SK-MEL-5 (cell line): ENCODE measurements around the gene CCDC68. TPM values are rescaled to one million over a fixed set of nuclear protein-coding genes. Genes with fewer than 3 reads are reported as not detected.

Experiments used
- DNase-seq: peaks from one replicate; pipeline ENCODE4 v3.0.0-alpha.2; 2016; ENCODE audit warnings: low read depth, low spot score
- in situ Hi-C: cut with HindIII; loops from 2 replicates; pipeline ENCODE4 v1.10.0; 2016; ENCODE audit warnings: low sequenced_read_pairs, high pct_unique_total_duplicates, low pct_unique_long_range_greater_than_20kb
- total RNA-seq: library from RNA; depleted of rRNA; stranded (reverse); fragments of >200 nt; shearing (Covaris generic); gene quantifications from 2 replicates; pipeline ENCODE4 v1.2.3, GENCODE V29; 2014

Gene CCDC68
- total RNA-seq, 1 experiment from 2014 or later, result not detected

- no peak for DNase-seq
- in situ Hi-C loops, result no loop called here
Measured at GRCh38 chr18:54899500-54899899, 59.8 kb downstream of the CCDC68 start.

GRCh38 chr18:54888933-54889332 lies 70.3 kb downstream of the CCDC68 start:
- DNase-seq, result no peak
- in situ Hi-C loops, result no loop called here

GRCh38 chr18:54888378-54888777 lies 70.9 kb downstream of the CCDC68 start:
- DNase-seq, result no peak
- in situ Hi-C loops, result no loop called here

- in situ Hi-C loops, result no loop called here
- DNase-seq, result no peak
Measured at GRCh38 chr18:54883816-54884604, 75.3 kb downstream of the CCDC68 start.

- in situ Hi-C loops, result no loop called here
Measured at GRCh38 chr18:54882318-54882717, 76.9 kb downstream of the CCDC68 start.

GRCh38 chr18:54881229-54881768 lies 78.0 kb downstream of the CCDC68 start:
- in situ Hi-C loops, result no loop called here
- DNase-seq, result no peak

More at GRCh38 chr18:54882318-54882717, 76.9 kb downstream of the CCDC68 start:
- no peak for DNase-seq

- in situ Hi-C loops, result no loop called here
- DNase-seq, result no peak
Measured at GRCh38 chr18:54880395-54881105, 78.7 kb downstream of the CCDC68 start.

- DNase-seq, result no peak
- in situ Hi-C loops, result no loop called here
Measured at GRCh38 chr18:54879691-54880090, 79.6 kb downstream of the CCDC68 start.

GRCh38 chr18:54878659-54879358 lies 80.5 kb downstream of the CCDC68 start:
- in situ Hi-C loops, result no loop called here
- DNase-seq, result no peak

GRCh38 chr18:54878159-54878622 lies 81.1 kb downstream of the CCDC68 start:
- DNase-seq, result no peak
- in situ Hi-C loops, result no loop called here

GRCh38 chr18:54877076-54877475 lies 82.2 kb downstream of the CCDC68 start:
- no peak for DNase-seq
- in situ Hi-C loops, result no loop called here

GRCh38 chr18:54875063-54875462 lies 84.2 kb downstream of the CCDC68 start:
- in situ Hi-C loops, result no loop called here

GRCh38 chr18:54873884-54874255 lies 85.4 kb downstream of the CCDC68 start:
- in situ Hi-C loops, result no loop called here
- no peak for DNase-seq

More at GRCh38 chr18:54875063-54875462, 84.2 kb downstream of the CCDC68 start:
- no peak for DNase-seq

- DNase-seq, result no peak
- in situ Hi-C loops, result no loop called here
Measured at GRCh38 chr18:54872681-54873080, 86.6 kb downstream of the CCDC68 start.

GRCh38 chr18:54871231-54871630 lies 88.0 kb downstream of the CCDC68 start:
- in situ Hi-C loops, result no loop called here

GRCh38 chr18:54867131-54867530 lies 92.1 kb downstream of the CCDC68 start:
- in situ Hi-C loops, result no loop called here
- no peak for DNase-seq

More at GRCh38 chr18:54871231-54871630, 88.0 kb downstream of the CCDC68 start:
- DNase-seq, result no peak

- no peak for DNase-seq
- in situ Hi-C loops, result no loop called here
Measured at GRCh38 chr18:54860941-54861340, 98.3 kb downstream of the CCDC68 start.
